HG03378 (cell line): Measurements from ENCODE around the gene HBA1.
"Not testable (repeated sequence)": the region's sequence is repeated elsewhere in the genome, so short reads cannot be mapped to it uniquely, and the experiment has no call there.

ENCODE experiments used
- ATAC-seq: cut with Tn5 transposase; IDR thresholded peaks from one replicate; pipeline ENCODE4 v1.9.1; 2021; ENCODE audit warnings: mild to moderate bottlenecking, moderate library complexity; ENCODE audit not compliant: unreplicated experiment

The HBA1 gene

GRCh38 chr16:173928-174769 is 2.3 kb upstream of the HBA1 start:
- ATAC-seq, result not testable (repeated sequence)

GRCh38 chr16:175011-175949 is 1.2 kb upstream of the HBA1 start:
- no peak for ATAC-seq

- not testable (repeated sequence) for ATAC-seq
These were observed 474 bp upstream of the HBA1 start for GRCh38 chr16:176006-176405.

- no peak for ATAC-seq
These were observed 928 bp downstream of the HBA1 start for GRCh38 chr16:177394-177822.

DNA sequence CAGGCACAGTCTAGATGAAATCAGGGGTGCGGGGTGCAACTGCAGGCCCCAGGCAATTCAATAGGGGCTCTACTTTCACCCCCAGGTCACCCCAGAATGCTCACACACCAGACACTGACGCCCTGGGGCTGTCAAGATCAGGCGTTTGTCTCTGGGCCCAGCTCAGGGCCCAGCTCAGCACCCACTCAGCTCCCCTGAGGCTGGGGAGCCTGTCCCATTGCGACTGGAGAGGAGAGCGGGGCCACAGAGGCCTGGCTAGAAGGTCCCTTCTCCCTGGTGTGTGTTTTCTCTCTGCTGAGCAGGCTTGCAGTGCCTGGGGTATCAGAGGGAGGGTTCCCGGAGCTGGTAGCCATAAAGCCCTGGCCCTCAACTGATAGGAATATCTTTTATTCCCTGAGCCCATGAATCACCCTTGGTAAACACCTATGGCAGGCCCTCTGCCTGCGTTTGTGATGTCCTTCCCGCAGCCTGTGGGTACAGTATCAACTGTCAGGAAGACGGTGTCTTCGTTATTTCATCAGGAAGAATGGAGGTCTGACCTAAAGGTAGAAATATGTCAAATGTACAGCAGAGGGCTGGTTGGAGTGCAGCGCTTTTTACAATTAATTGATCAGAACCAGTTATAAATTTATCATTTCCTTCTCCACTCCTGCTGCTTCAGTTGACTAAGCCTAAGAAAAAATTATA is 1.6 kb downstream of the HBA1 start:
- ATAC-seq, result no peak

DNA sequence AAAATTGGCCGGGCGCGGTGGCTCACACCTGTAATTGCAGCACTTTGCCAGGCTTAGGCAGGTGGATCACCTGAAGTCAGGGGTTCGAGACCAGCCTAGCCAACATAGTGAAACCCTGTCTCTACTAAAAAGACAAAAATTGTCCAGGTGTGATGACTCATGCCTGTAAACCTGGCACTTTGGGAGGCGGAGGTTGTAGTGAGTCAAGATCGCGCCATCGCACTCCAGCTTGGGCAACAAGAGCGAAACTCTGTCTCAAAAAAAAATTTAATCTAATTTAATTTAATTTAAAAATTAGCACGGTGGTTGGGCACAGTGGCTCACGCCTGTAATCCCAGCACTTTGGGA is 2.2 kb downstream of the HBA1 start:
- no peak for ATAC-seq

DNA sequence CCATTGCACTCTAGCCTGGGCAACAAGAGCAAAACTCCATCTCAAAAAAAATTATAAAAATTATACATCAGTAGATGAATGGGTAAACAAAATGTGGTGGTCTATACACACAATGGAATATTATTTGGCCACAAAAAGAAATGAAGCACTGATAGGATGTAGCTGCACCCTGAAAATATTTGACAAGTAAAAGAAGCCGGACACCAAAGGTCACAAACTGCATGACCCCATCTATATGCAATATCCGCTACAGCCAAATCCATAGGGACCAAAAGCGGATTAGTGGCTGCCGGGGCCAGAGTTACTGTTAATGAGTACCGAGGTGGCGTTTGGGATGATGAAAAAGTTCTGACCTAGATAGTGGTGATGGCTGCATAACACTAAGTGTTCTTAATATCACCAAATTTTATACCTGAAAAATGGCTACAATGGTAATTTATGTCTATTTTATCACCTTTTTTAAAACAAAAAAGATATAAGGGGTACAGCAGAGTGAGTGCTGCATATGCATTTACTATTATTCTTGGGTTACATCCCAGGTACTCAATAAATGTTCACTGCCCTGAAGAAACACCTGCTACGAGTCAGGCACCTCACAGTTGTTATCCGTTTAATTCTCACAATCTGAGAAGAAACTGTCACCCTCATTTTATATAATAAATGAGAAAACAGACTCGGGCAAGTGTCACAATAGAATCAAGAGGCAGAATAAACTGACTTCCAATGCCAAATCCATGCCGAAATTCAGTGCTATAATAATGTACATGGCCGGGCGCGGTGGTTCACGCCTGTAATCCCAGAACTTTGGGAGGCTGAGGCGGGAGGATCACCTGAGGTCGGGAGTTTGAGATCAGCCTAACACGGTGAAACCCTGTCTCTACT is 3.0 kb downstream of the HBA1 start:
- no peak for ATAC-seq

- ATAC-seq, result no peak
These were observed 3.7 kb downstream of the HBA1 start, which contains the start of gene HBQ1 for GRCh38 chr16:180101-180675. HBQ1 (plus strand) TSS chr16:180459; CDS start chr16:180487, 28 bp downstream.

DNA sequence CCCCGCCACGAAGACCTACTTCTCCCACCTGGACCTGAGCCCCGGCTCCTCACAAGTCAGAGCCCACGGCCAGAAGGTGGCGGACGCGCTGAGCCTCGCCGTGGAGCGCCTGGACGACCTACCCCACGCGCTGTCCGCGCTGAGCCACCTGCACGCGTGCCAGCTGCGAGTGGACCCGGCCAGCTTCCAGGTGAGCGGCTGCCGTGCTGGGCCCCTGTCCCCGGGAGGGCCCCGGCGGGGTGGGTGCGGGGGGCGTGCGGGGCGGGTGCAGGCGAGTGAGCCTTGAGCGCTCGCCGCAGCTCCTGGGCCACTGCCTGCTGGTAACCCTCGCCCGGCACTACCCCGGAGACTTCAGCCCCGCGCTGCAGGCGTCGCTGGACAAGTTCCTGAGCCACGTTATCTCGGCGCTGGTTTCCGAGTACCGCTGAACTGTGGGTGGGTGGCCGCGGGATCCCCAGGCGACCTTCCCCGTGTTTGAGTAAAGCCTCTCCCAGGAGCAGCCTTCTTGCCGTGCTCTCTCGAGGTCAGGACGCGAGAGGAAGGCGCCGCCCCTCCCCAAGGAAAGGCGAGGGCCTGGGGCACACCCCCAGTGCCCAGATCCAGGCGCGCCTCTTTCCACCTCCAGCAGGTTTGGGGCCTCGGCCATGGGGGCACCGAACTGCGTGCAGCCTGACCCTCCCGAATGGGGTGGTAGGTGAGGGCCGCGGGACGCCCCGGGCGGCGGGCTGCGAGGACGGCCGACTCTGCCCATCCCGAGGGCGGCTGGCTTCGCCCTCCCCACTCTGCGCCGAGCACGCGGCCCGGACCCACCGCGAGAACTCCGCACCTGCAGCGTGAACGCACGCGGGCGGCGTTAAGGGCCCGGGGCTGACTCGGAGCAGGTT is 4.4 kb downstream of the HBA1 start:
- no peak for ATAC-seq

DNA sequence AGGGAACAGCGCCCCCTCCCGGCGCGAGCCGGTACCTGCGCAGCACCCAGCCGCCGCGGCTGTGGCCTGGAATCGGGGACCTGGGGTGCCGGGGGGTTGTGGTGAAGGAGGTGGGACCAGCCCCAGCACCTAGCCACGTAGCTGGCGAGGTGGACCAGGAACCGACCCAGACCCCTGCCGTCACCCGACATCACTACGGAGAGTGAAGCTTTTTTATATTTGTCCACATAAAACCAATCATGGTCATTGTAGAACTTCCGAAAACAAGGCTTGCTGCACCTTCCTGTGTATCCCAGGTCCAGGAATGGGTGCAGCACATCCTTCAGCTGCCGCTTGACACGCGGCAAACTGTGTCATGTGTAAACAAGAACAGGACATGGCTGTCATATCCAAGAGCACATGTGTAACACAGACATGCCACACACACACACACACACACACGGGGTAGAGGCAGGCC is 5.1 kb downstream of the HBA1 start:
- ATAC-seq, result no peak

- ATAC-seq, result no peak
These were observed 6.5 kb downstream of the HBA1 start for GRCh38 chr16:183005-183404.

GRCh38 chr16:185213-185612 is 8.7 kb downstream of the HBA1 start:
- ATAC-seq, result no peak

DNA sequence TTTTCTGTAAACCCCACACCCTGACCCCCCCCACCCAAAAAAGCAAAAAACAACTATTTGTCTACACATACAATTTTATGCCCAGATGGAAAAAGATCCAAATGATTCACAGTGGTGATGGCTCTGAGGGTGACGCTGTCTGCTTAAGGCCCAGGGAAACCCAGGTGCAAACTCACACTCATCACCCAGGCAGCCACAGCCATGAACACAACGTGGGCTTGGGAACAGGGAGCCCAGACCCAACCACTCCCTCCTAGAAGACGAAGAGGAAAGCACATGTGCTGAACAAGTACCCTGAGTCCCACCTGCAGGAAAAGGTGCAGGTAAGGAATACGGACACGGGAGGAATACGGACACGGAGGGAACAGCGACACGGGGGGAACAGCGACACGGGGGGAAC is 9.2 kb downstream of the HBA1 start:
- ATAC-seq, result no peak

GRCh38 chr16:187330-187729 is 10.8 kb downstream of the HBA1 start:
- no peak for ATAC-seq

DNA sequence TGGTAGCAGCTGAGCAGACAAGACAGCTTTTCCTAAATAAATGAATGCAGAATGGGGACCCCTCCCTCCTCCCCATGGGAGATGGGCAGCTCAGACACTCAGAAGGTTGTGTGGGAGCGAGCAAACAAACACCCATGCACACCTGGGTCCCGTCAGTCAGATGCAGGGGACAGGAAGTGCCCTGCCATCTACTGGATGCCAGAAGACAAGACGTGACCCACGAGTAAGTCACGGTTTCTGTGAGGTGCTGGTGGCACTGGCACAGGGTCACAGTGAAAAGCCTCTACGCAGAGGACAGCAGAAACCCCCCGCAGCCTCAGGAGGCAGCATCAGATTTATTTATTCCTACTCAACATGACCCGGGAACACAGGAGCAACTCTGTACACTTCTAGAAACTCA is 12.2 kb downstream of the HBA1 start:
- no peak for ATAC-seq

GRCh38 chr16:189604-190186 is 13.2 kb downstream of the HBA1 start:
- ATAC-seq, result no peak

DNA sequence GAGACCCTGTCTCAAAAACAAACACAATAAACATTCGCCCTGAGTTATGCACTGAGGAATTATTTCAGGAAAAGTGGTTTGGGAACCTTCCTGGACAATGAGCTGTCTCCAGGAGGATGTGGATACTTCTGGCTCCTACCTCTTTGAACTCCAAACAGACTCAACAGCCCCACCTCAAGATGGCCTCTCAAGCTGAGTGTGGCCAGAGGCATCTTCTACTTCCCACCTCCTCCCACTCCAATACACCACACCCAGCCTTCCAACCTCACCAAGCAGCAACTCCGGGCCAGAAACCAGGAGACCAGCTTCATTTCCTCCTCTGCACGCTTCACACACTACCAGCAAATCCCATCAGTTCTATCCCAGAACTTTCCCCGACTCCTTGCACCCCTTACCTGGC is 15.4 kb downstream of the HBA1 start:
- no peak for ATAC-seq

GRCh38 chr16:192686-193085 is 16.2 kb downstream of the HBA1 start:
- no peak for ATAC-seq
